GM18505 (cell line): Measurements from ENCODE around the gene CXCL11.
A peak's percentile ranks its signal among the peaks of the same experiment; 100 is the strongest.
"Not testable (repeated sequence)": the region's sequence is repeated elsewhere in the genome, so short reads cannot be mapped to it uniquely, and the experiment has no call there.

Source experiments
- ATAC-seq: cut with Tn5 transposase; IDR thresholded peaks from one replicate; pipeline ENCODE4 v1.9.1; 2021; ENCODE audit not compliant: unreplicated experiment
- POLR2A ChIP-seq: IDR thresholded peaks from 4 replicates; pipeline ENCODE4 v1.6.1; 2011; ENCODE audit warnings: borderline replicate concordance; ENCODE audit not compliant: insufficient read depth, insufficient read length; ENCODE audit errors: extremely low read depth

Gene CXCL11

GRCh38 chr4:76058888-76059426, 23.1 kb upstream of the CXCL11 start:
- no peak for TF ChIP-seq POLR2A
- no peak for ATAC-seq

DNA sequence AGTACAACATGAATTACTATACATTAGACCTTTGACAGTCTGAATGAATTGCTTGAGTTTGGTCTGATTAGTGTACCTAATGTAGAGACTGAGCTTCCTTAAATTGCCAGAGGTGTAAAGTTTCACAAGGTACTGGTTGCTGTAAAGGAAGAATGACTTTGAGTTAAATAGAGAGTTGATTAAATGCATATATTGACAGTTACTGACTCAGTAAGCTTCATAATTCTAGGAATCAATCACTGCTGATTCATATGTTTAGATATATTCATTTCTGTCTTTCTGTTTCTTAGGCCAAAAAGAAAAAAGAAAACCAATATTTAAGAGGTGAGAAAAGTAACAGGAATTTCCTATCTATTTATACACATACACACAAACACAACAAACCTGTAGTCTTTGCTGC, 22.4 kb upstream of the CXCL11 start:
- no peak for TF ChIP-seq POLR2A
- ATAC-seq, result peak; percentile 42

GRCh38 chr4:76055421-76055820, 19.6 kb upstream of the CXCL11 start:
- TF ChIP-seq POLR2A, result no peak
- ATAC-seq, result no peak

DNA sequence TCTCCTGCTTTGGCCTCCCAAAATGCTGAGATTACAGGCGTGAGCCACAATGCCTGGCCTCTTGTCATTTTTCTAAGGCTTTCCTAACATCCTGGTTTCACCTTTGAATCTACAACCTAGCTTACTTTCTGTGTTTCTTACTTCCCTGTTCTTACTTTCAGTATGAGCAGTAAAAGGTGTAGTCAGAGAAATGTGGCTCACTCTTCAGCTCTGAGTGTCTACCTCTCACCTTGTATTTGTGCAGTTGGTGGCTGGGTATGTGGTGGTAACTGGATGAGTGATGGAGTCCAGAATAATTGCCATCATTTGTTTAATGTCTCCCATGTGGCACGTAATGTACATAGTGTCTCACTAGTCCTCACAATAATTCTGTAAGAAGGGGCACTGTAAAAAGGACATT, 19.1 kb upstream of the CXCL11 start:
- TF ChIP-seq POLR2A, result no peak
- ATAC-seq, result peak; percentile 97

GRCh38 chr4:76053730-76054129, 17.9 kb upstream of the CXCL11 start:
- ATAC-seq, result no peak
- TF ChIP-seq POLR2A, result no peak

GRCh38 chr4:76050560-76051050, 14.7 kb upstream of the CXCL11 start:
- ATAC-seq, result not testable (repeated sequence)

DNA sequence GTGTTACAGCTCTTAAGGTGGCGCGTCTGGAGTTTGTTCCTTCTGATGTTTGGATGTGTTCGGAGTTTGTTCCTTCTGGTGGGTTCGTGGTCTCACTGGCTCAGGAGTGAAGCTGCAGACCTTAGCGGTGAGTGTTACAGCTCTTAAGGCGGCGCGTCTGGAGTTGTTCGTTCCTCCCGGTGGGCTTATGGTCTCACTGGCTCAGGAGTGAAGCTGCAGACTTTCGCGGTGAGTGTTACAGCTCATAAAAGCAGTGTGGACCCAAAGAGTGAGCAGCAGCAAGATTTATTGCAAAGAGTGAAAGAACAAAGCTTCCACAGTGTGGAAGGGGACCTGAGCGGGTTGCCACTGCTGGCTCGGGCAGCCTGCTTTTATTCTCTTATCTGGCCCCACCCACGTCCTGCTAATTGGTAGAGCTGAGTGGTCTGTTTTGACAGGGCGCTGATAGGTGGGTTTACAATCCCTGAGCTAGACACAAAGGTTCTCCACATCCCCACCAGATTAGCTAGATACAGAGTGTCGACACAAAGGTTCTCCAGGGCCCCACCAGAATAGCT, 14.1 kb upstream of the CXCL11 start:
- not testable (repeated sequence) for ATAC-seq

DNA sequence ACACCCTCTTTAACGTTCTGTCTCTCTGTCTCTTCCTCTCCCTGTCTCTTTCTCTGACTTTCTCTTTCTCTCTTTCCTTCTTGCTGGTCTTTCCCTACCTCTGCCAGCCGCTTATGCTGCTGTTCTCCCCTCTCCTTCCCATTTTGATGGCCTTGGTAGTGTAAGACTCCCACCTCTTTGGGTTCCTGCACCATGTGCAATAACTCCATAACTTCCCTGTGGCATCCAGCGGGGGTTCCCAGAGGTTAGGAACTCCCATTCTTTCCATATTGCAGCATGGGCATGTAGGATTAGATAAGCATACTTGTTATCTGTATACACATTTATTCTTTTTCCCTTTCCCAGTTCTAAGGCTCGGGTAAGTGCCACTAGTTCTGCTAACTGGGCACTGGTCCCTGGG, 8.8 kb upstream of the CXCL11 start:
- not testable (repeated sequence) for ATAC-seq

GRCh38 chr4:76043306-76043705, 7.4 kb upstream of the CXCL11 start:
- ATAC-seq, result not testable (repeated sequence)

DNA sequence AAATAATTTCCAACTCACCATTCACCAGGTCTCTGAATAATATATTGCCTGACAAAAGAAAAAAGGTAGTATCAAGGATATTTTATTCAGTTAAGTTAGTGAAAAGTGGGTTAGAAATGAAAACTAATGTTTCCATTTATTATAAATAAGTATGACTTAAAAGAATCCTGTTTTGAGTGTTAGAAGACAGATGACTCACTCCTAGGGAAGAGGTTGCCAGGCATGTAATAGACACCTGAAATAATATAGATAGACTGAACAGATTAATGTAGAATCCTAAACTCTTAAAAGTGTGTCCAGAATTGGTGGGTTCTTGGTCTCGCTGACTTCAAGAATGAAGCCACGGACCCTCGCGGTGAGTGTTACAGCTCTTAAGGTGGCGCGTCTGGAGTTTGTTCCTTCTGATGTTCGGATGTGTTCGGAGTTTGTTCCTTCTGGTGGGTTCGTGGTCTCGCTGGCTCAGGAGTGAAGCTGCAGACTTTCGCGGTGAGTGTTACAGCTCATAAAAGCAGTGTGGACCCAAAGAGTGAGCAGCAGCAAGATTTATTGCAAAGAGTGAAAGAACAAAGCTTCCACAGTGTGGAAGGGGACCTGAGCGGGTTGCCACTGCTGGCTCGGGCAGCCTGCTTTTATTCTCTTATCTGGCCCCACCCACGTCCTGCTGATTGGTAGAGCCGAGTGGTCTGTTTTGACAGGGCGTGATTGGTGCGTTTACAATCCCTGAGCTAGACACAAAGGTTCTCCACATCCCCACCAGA, 6.5 kb upstream of the CXCL11 start:
- ATAC-seq, result not testable (repeated sequence)

DNA sequence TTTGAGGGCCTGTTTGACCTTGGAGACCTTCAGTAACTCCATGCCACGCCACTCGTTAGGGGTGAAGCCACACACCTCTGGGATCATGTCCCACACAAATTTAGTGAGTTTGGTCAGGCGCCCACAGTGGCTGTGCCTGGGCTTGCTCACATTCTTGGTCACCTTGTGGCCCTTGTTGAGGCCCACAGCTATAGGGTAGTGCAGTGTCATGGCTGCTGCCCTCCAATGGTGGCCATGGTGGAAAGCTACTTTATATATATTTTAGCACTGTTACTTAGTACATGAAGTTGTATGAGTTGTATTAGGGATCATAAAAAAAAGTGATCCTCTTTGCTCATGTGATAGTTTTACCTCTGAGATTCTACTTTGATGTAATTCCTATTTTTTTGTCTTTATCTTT, 985 bp upstream of the CXCL11 start:
- TF ChIP-seq POLR2A, result no peak
- ATAC-seq, result no peak

- TF ChIP-seq POLR2A, result no peak
- no peak for ATAC-seq
Observed at GRCh38 chr4:76035141-76035540, 729 bp downstream of the CXCL11 start.

DNA sequence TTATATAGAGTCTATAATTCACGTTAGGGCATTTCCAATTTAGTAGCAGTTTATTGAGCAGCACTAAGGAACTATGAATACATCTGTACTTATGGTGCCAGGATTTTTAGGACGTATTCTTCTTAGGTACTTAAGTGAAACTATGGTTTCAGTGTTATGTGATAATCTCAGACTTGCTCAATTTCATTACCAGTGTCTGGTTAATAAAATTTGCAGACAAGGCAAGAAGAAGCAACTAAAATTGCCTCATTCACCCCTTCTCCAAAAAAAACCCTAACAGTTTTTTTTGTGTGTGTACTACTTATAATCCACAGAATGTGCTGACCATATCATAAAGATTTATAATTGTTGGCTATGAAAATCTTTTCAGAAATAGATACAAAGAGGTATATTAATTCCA, 6.6 kb downstream of the CXCL11 start:
- ATAC-seq, result no peak
- no peak for TF ChIP-seq POLR2A

DNA sequence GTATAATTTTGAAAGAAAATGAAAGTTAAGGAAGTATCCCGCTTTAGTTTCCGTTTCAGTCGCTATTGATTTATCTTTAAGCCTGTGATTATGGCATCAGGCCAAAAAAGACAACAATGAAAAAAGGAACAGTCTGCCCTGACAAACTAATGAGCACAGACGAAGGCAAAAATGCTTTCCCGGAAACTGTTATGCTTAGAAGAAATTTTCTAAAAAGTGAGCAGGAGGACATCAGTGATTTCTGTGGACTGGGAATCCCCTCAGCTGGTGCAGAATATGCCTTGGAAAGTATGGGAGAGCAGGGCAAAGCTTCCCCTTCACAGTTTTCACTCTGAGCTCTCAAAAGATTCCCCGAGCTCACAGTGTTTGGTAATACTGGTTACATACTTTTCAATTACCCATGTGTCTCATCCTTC, 7.5 kb downstream of the CXCL11 start:
- no peak for TF ChIP-seq POLR2A
- no peak for ATAC-seq

- no peak for TF ChIP-seq POLR2A
- no peak for ATAC-seq
Observed at GRCh38 chr4:76024065-76024464, 11.8 kb downstream of the CXCL11 start.

GRCh38 chr4:76023389-76023788, 12.5 kb downstream of the CXCL11 start, which contains the start of gene CXCL10:
TSS of gene CXCL10 (minus strand) at chr4:76023497. CDS start at chr4:76023431, 66 bp downstream.
- ATAC-seq, result no peak
- TF ChIP-seq POLR2A, result no peak
